Liver (tissue), 9 donors: Measurements from ENCODE around the gene DYNC2LI1. TPM values are rescaled to one million over a fixed set of nuclear protein-coding genes. Genes with fewer than 3 reads are reported as not detected.

ENCODE experiments used
- DNase-seq: peaks from one replicate; pipeline ENCODE4 v3.0.0-alpha.2; 2017; ENCODE audit warnings: low spot score
- H3K27ac ChIP-seq, 2 donors: one replicate each; pipeline ENCODE4 v1.7.0; 2013; ENCODE audit warnings: inconsistent platforms in 2 of 2, low read length in 2 of 2, control low read depth in 1 of 2, low read depth in 1 of 2, mild to moderate bottlenecking in 1 of 2
- H3K27me3 ChIP-seq, 4 donors: one replicate each; pipeline versions ENCODE4 v1.6.1 to v1.7.0; 2013; ENCODE audit warnings: low read length in 3 of 4, inconsistent platforms in 1 of 4, mild to moderate bottlenecking in 1 of 4, moderate library complexity in 1 of 4; ENCODE audit not compliant: control insufficient read depth in 4 of 4, insufficient read depth in 4 of 4
- H3K36me3 ChIP-seq, 4 donors: one replicate each; pipeline versions ENCODE4 v1.6.1 to v1.7.0; 2013; ENCODE audit warnings: low read length in 3 of 4, mild to moderate bottlenecking in 3 of 4, low read depth in 1 of 4, moderate library complexity in 1 of 4; ENCODE audit not compliant: control insufficient read depth in 4 of 4, insufficient read depth in 3 of 4
- H3K4me1 ChIP-seq, 4 donors: one replicate each; pipeline versions ENCODE4 v1.6.1 to v1.7.0; 2013; ENCODE audit warnings: low read length in 3 of 4, mild to moderate bottlenecking in 3 of 4, moderate library complexity in 1 of 4; ENCODE audit not compliant: control insufficient read depth in 4 of 4, insufficient read depth in 4 of 4
- H3K4me3 ChIP-seq, 3 donors: one replicate each; pipeline versions ENCODE4 v1.6.1 to v1.7.0; 2013; ENCODE audit warnings: low read length in 3 of 3, control low read depth in 1 of 3, low read depth in 1 of 3, mild to moderate bottlenecking in 1 of 3
- H3K9ac ChIP-seq, 2 donors: one replicate each; pipeline ENCODE4 v1.7.0; 2013; ENCODE audit warnings: low read length in 2 of 2, mild to moderate bottlenecking in 2 of 2, moderate library complexity in 2 of 2, control low read depth in 1 of 2, low read depth in 1 of 2
- H3K9me3 ChIP-seq, 4 donors: one replicate each; pipeline versions ENCODE4 v1.6.1 to v1.7.0; 2013; ENCODE audit warnings: low read length in 3 of 4; ENCODE audit not compliant: control insufficient read depth in 4 of 4
- EGR1 ChIP-seq, 2 donors: IDR thresholded peaks; 2 replicates each; pipeline ENCODE4 v1.6.1; 2016 to 2018; ENCODE audit warnings: antibody characterized with exemption in 2 of 2, low read depth in 2 of 2
- FOXA1 ChIP-seq: IDR thresholded peaks from 2 replicates; pipeline ENCODE4 v1.6.1; 2016; ENCODE audit warnings: antibody characterized with exemption
- FOXA2 ChIP-seq: IDR thresholded peaks from 2 replicates; pipeline ENCODE4 v1.6.1; 2016; ENCODE audit warnings: antibody characterized with exemption
- HNF4A ChIP-seq, 2 donors: conservative IDR thresholded peaks; 2 replicates each; pipeline ENCODE4 v1.6.1; 2016; ENCODE audit warnings: antibody characterized with exemption in 2 of 2, mild to moderate bottlenecking in 2 of 2
- HNF4G ChIP-seq: IDR thresholded peaks from 2 replicates; pipeline ENCODE4 v1.6.1; 2016; ENCODE audit warnings: antibody characterized with exemption
- JUND ChIP-seq, 2 donors: IDR thresholded peaks; 2 replicates each; pipeline ENCODE4 v1.6.1; 2016; ENCODE audit warnings: antibody characterized with exemption in 2 of 2
- NR2F2 ChIP-seq: IDR thresholded peaks from 2 replicates; pipeline ENCODE4 v1.6.1; 2016; ENCODE audit warnings: antibody characterized with exemption
- RXRA ChIP-seq, 2 donors: IDR thresholded peaks; 2 replicates each; pipeline ENCODE4 v1.6.1; 2017 to 2018; ENCODE audit warnings: antibody characterized with exemption in 2 of 2, mild to moderate bottlenecking in 1 of 2
- SP1 ChIP-seq: IDR thresholded peaks from 2 replicates; pipeline ENCODE4 v1.6.1; 2018; ENCODE audit warnings: antibody characterized with exemption, mild to moderate bottlenecking
- TAF1 ChIP-seq: conservative IDR thresholded peaks from 2 replicates; pipeline ENCODE4 v1.6.1; 2016; ENCODE audit warnings: antibody characterized with exemption, mild to moderate bottlenecking
- YY1 ChIP-seq: IDR thresholded peaks from 2 replicates; pipeline ENCODE4 v1.6.1; 2016; ENCODE audit warnings: antibody characterized with exemption, mild to moderate bottlenecking
- WGBS: extraction: QIAGEN DNeasy Blood & Tissue Kit; methylation state at CpG from one replicate; pipeline ENCODE4 v1.1.7; 2013; 5-methylcytosine and 5-hydroxymethylcytosine counted together
- polyA plus RNA-seq, 2 donors: library from polyadenylated mRNA; stranded (reverse) in 1 of 2; unstranded in 1 of 2; fragments of 200-250 nt in 1 of 2; fragments of >200 nt in 1 of 2; fragmentation: Nextera tagmentation in 1 of 2; extraction: Ambion mirVana in 1 of 2; gene quantifications; one replicate each; pipeline versions ENCODE4 v1.2.1 to v1.2.3, GENCODE V29; 2013 to 2015
- total RNA-seq, 2 donors: library from RNA; depleted of rRNA; stranded (reverse); fragments of >200 nt; gene quantifications; one replicate each; pipeline ENCODE4 v1.2.3, GENCODE V29; 2014
- TF ChIP-seq, protein P1 (sequence below): IDR thresholded peaks from 2 replicates; pipeline ENCODE4 v1.6.1; 2016; ENCODE audit warnings: antibody characterized with exemption
- TF ChIP-seq, protein P2 (sequence below): IDR thresholded peaks from 2 replicates; pipeline ENCODE4 v1.6.1; 2016; ENCODE audit warnings: antibody characterized with exemption
- TF ChIP-seq, protein P3 (sequence below): IDR thresholded peaks from 2 replicates; pipeline ENCODE4 v1.6.1; 2016; ENCODE audit warnings: antibody characterized with exemption, mild to moderate bottlenecking
- TF ChIP-seq, protein P4 (sequence below): IDR thresholded peaks from 2 replicates; pipeline ENCODE4 v1.6.1; 2016; ENCODE audit warnings: antibody characterized with exemption
- TF ChIP-seq, protein P5 (sequence below): fragments of 150-350 bp; IDR thresholded peaks from 2 replicates; pipeline ENCODE4 v1.5.1; 2017; ENCODE audit warnings: improper control_type of control experiment, low read depth, low read length; ENCODE audit not compliant: missing input control
- donor health status: healthy.
- donor health status: healthy.
- donor health status: healthy.
- donor health status: healthy.
- donor health status: healthy.

Gene DYNC2LI1
- total and polyA plus RNA-seq, 4 donors: 5.4 to 6.1 (median 5.7) TPM

DNA sequence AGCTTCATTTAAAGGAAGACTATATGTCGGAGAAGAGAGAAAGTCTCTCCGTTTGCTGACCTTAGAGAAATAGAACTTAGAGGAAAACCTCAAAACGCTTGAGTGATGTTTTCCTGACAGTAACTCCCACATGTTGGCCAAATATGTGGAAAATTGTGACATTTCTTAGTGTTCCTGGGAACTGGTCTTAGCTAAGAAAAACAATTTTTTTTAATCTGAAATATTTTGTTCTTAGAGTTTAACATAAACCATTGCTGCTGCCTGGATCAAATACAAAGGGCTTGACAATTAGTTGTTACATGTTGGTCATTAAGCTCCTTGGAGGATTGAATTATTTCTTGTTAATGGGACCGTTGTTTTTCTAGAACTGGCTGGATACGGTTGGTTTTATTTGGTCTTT is 16.3 kb downstream of the DYNC2LI1 start (continued):
- TF ChIP-seq, protein P1, sequence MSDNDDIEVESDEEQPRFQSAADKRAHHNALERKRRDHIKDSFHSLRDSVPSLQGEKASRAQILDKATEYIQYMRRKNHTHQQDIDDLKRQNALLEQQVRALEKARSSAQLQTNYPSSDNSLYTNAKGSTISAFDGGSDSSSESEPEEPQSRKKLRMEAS: no peak
- TF ChIP-seq TAF1 (no peak), HNF4A (conservative IDR thresholded peaks at IDR 0.05) (no peak), YY1 (no peak), NR2F2 (no peak)

DNA sequence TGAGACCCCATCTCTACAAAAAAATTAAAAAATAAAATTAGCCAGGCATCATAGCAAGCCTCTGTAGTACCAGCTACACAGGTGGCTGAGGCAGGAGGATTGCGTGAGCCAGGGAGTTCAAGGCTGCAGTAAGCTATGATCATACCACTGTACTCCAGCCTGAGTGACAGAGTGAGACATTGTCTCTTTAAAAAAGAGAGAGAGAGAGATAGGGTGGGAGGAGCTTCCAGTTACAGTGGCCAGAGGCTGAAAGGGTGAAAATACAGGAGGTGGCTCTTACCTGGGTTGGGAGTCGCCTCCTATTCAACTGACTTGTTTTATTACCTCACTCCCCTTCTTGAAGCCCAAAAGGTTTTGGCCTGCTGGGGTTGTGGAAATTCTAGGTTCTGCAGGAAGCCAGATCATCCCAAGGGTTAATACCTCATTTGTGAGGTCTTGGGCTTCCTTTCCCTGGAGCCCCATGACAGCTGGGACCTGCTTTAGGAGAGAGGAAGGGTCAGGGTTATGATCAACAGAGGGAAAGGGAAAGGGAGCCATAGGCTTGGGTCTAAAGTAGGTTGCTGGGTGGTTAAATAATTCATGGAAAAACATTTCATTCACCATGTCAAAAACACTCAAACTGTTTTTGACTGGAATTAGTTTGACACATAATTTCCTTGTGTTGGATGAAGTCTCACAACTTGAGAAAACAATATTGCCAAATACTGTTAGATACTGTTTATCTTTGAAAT is 17.4 kb downstream of the DYNC2LI1 start:
- TF ChIP-seq NR2F2 (no peak), JUND (IDR thresholded peaks at IDR 0.05) (no peak), RXRA (IDR thresholded peaks at IDR 0.05) (no peak), HNF4G (no peak), EGR1 (IDR thresholded peaks at IDR 0.05; ENCODE audit: low read depth in 2 of 2) (no peak), FOXA2 (no peak)
- TF ChIP-seq, protein P2, sequence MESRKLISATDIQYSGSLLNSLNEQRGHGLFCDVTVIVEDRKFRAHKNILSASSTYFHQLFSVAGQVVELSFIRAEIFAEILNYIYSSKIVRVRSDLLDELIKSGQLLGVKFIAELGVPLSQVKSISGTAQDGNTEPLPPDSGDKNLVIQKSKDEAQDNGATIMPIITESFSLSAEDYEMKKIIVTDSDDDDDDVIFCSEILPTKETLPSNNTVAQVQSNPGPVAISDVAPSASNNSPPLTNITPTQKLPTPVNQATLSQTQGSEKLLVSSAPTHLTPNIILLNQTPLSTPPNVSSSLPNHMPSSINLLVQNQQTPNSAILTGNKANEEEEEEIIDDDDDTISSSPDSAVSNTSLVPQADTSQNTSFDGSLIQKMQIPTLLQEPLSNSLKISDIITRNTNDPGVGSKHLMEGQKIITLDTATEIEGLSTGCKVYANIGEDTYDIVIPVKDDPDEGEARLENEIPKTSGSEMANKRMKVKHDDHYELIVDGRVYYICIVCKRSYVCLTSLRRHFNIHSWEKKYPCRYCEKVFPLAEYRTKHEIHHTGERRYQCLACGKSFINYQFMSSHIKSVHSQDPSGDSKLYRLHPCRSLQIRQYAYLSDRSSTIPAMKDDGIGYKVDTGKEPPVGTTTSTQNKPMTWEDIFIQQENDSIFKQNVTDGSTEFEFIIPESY: no peak
- H3K4me1 ChIP-seq: no peaks in the 10 kb centered on the region
- no peak overlapping the region for H3K4me3 ChIP-seq
- no peak for DNase-seq
- peaks cover 0 to 5% (median 0%) of the 10 kb centered on the region in 4 donors for H3K36me3 ChIP-seq
- WGBS: 95% methylated on average over 2 of the region's 2 CpGs
- H3K27me3 ChIP-seq: no peaks in the 10 kb centered on the region
- H3K27ac ChIP-seq: no peak overlapping the region
- no peak overlapping the region for H3K9ac ChIP-seq
- no peaks in the 10 kb centered on the region for H3K9me3 ChIP-seq

DNA sequence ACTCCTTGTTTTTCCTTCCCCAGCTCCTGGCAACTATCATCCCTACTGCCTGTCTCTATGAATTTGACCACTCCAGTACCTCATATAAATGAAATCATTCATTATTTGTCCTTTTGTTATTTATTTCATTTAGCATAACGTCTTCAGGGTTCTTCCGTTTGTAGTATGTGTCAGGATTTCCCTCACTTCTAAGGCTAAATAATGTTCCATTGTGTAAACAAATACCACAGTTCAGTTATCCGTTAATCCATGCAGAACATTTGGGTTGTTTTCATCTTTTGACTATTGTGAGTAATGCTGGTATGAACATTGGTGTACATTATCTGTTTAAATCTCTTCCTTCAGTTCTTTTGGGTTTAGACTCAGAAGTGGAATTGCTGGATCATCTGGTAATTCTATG is 18.8 kb downstream of the DYNC2LI1 start:
- TF ChIP-seq RXRA (IDR thresholded peaks at IDR 0.05): no peak
- H3K27me3 ChIP-seq: no peaks in the 10 kb centered on the region
- H3K4me1 ChIP-seq: no peaks in the 10 kb centered on the region
- H3K9me3 ChIP-seq: no peaks in the 10 kb centered on the region
- H3K36me3 ChIP-seq: no peaks in the 10 kb centered on the region
- WGBS: 88% methylated on average over 3 of the region's 3 CpGs
- no peak overlapping the region for H3K27ac ChIP-seq
- no peak overlapping the region for H3K9ac ChIP-seq
- DNase-seq: no peak
- H3K4me3 ChIP-seq: no peak overlapping the region

DNA sequence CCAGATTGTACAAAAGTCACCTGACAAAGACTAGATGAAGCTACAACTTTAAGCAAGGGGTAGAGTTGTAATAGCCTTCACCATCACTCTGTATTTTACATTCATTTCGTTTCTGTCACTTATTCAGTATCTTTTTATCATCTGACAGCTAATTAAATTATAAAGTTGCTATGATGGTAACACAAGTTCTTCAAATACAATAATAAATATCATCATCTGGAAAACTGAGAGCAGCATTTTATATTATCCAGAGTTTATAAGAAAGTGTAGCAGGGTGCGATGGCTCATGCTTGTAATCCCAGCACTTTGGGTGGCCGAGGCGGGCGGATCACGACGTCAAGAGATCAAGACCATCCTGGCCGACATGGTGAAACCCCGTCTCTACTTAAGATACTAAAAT is 21.1 kb downstream of the DYNC2LI1 start:
- Histone ChIP-seq H3K27ac (no peak overlapping the region), H3K27me3 (no peaks in the 10 kb centered on the region), H3K36me3 (no peaks in the 10 kb centered on the region), H3K4me3 (no peak overlapping the region), H3K4me1 (no peaks in the 10 kb centered on the region), H3K9me3 (no peaks in the 10 kb centered on the region), H3K9ac (no peak overlapping the region)
- no peak for DNase-seq
- WGBS: 95% methylated on average over 9 of the region's 9 CpGs
- TF ChIP-seq JUND (IDR thresholded peaks at IDR 0.05) (no peak), YY1 (no peak), SP1 (no peak), FOXA1 (no peak), TAF1 (no peak), NR2F2 (no peak)
- TF ChIP-seq, protein P3, sequence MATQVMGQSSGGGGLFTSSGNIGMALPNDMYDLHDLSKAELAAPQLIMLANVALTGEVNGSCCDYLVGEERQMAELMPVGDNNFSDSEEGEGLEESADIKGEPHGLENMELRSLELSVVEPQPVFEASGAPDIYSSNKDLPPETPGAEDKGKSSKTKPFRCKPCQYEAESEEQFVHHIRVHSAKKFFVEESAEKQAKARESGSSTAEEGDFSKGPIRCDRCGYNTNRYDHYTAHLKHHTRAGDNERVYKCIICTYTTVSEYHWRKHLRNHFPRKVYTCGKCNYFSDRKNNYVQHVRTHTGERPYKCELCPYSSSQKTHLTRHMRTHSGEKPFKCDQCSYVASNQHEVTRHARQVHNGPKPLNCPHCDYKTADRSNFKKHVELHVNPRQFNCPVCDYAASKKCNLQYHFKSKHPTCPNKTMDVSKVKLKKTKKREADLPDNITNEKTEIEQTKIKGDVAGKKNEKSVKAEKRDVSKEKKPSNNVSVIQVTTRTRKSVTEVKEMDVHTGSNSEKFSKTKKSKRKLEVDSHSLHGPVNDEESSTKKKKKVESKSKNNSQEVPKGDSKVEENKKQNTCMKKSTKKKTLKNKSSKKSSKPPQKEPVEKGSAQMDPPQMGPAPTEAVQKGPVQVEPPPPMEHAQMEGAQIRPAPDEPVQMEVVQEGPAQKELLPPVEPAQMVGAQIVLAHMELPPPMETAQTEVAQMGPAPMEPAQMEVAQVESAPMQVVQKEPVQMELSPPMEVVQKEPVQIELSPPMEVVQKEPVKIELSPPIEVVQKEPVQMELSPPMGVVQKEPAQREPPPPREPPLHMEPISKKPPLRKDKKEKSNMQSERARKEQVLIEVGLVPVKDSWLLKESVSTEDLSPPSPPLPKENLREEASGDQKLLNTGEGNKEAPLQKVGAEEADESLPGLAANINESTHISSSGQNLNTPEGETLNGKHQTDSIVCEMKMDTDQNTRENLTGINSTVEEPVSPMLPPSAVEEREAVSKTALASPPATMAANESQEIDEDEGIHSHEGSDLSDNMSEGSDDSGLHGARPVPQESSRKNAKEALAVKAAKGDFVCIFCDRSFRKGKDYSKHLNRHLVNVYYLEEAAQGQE: no peak
- TF ChIP-seq, protein P4, sequence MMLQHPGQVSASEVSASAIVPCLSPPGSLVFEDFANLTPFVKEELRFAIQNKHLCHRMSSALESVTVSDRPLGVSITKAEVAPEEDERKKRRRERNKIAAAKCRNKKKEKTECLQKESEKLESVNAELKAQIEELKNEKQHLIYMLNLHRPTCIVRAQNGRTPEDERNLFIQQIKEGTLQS: no peak
- TF ChIP-seq, protein P2: no peak
- TF ChIP-seq, protein P5, sequence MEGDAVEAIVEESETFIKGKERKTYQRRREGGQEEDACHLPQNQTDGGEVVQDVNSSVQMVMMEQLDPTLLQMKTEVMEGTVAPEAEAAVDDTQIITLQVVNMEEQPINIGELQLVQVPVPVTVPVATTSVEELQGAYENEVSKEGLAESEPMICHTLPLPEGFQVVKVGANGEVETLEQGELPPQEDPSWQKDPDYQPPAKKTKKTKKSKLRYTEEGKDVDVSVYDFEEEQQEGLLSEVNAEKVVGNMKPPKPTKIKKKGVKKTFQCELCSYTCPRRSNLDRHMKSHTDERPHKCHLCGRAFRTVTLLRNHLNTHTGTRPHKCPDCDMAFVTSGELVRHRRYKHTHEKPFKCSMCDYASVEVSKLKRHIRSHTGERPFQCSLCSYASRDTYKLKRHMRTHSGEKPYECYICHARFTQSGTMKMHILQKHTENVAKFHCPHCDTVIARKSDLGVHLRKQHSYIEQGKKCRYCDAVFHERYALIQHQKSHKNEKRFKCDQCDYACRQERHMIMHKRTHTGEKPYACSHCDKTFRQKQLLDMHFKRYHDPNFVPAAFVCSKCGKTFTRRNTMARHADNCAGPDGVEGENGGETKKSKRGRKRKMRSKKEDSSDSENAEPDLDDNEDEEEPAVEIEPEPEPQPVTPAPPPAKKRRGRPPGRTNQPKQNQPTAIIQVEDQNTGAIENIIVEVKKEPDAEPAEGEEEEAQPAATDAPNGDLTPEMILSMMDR: no peak
